NCI-H446 treated with DMSO at 0.1 percent for 48 hours (cell line): ENCODE measurements around the gene ZNF805.
"Not testable (repeated sequence)": the region's sequence is repeated elsewhere in the genome, so short reads cannot be mapped to it uniquely, and the experiment has no call there.

Source experiments
- DNase-seq: peaks from one replicate; lab custom pipeline; 2025; lab: John Stamatoyannopoulos, UW

Gene ZNF805

DNA sequence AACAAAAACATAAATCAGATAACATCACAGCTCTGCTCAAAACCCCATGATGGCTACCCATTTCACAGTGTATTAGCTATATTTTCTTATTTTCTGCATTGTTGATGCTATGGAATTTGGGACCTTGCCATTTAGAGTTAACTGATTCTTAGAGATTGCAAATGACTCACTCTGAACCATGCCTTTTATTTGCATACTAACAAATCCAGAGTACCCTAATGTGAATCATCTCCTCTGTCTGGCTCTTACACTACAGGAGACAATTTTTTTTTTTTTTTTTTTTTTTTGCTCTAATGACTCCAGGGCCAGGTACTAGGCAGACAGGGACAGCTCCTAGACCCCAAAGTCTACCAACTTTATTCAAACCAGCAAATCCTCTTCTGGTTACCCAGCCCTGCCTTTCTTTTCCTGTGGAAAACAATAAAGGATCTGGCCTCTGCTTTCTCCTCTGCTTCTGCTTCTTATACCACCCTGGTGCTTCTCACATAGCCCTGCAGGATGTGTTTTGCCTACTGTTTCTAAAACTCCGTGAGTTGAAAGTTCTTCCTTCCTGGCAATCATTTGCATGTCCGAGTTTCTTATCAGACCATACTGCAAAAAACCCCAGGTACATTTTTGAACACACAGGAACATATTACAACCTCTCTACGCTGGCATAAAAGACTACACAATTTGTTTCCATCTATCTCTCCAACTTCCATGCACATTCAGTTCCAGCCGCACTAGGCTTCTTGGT lies 29.3 kb downstream of the ZNF805 start:
- no peak for DNase-seq

DNA sequence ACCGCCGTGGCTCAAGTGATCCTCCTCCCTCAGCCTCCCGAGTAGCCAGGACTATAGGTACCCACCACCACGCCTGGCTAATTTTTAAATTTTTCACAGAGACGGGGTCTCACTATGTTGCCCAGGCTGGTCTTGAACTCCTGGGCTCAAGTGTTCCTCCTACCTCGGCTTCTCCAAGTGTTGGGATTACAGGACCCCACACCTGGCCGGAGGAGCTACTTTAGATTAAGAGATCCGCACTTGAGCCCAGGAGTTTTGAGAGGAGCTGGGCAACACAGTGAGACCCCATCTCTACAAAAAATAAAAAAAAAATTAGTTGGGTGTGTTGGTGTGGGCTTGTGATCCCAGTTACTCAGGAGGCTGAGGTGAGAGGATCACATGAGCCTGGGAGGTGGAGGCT lies 30.8 kb downstream of the ZNF805 start:
- no peak for DNase-seq

- DNase-seq, result no peak
Observed at GRCh38 chr19:57273014-57273413, 32.6 kb downstream of the ZNF805 start.

GRCh38 chr19:57276430-57276829 lies 36.0 kb downstream of the ZNF805 start:
- no peak for DNase-seq

- DNase-seq, result not testable (repeated sequence)
Observed at GRCh38 chr19:57278481-57278880, 38.0 kb downstream of the ZNF805 start.

DNA sequence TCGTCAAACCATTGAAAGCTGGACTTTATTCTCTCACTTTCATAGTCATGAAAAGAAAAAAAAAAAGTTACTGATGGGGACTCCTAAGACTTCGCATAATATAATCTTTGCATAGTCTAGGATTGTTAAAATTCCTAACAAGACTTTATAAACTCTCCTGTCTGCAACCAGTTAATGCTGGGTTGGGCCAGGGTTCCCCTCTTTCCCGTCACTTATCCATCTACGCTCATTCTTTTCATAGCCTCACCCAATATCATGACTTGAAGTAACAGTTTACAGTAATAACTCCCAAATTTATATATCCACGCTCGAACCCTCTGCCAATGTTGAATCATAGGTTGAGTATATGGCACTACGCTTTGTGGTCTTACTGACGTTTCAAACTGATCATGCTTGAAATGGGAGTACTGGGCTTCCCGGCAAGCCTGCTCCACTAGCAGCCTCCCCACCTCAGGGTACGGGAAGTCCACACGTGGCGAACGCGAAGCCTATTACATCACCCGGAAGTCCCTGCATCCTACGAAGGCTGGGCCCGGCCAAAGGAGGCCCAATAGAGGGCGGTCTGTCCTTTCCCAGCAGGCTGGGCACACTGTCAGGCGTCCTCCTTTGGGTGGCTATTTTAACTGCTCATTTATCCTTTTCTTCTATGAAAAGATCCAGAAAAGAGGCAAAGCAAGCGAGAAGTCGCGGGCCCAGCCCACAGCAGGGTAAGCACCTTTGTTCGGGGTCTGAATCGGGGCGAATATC lies 39.2 kb downstream of the ZNF805 start:
- DNase-seq, result peak; percentile 89

DNA sequence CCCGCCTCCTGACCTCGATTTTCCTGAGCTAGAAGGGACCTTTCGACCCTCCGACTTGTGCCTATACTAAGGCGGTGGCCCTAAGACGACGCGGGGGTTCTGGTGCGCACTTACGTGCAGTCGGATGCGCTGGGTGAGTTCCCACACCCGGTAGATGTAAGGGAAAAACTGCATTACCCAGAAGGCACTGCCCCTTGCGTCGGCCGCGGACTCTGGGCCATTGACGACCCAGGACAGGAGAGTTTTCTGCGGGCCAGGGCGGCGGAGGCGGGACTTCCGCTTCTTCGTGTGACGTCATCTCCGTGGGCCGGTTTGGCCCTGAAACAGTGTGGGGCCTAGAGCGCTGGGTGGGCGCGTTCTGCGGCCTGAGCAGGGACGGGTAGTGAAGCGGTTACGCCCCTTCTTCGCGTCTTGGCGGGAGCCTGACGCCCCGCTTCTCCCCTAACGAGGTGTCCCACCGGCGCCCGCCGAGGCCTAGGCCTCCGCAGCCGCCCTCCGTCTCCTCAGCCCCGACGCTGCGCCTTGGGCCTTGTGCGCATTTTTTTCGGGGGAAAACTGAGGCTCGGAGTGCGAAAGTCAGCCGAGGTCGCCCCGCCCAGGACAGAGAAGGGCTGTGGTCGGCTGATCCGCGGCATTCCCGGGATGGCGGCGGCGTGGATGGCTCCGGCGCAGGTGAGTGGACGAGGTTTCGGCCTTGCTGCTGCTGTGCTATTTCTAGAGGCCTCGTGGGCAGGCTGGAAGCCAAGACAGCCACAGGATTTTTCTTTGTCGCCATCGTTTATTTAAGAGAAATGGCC lies 39.9 kb downstream of the ZNF805 start, which contains the start of gene ZNF460:
Gene ZNF460 (plus strand): TSS at position 321 of the 797 bp plus-strand sequence. CDS start 322 bp downstream, at position 643.
- DNase-seq, result peak; percentile 97

DNA sequence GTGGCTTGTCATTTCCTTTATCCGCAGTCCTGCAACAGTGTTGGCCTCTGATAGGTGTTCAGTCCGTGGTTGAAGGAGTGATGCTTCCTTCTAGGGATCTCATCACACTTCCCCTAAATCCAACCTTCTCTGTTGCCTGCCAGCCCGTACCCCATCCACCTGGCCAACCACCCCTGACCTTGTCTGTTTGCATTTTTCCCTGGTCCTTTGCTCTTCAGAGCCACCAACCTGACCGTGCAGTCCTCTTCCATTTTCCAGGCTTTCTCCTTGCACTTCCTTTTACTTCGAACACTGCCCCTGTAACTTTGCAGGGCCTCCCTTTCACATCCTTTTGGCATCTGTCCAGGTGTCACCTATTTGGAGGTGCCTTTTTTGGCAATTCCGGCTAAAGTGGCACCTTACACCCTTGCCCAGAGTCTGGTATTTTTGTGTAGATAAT lies 40.5 kb downstream of the ZNF805 start:
- no peak for DNase-seq

DNA sequence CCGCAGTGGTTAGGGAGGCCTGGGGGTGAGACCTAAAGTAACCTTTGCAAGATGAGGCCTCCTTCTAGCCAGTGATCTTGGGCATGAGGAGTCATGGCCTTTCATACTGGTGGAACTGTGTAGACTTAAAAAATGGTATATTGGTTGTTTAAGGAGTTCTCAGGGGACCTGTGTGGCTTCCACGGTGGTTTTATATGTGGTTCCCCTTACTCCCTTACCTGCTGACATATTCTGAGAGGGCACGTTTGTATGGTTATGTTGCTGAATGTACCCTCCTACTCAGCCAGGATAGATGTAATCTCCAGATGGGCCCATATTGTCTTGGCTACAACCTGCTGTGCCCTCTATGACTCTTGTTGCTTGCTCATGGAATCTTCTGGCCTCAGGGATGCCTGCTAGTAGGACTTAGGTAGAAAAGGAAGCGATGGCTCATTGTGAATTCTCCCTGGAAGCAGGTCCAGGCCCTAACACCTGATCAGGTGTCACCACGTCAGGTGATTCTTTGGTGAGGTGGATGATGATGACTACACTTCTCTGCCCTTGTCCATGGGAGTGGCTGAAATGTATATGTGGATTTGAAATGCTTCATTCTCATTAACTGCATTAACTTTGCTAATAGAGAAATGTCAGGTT lies 41.7 kb downstream of the ZNF805 start:
- no peak for DNase-seq

DNA sequence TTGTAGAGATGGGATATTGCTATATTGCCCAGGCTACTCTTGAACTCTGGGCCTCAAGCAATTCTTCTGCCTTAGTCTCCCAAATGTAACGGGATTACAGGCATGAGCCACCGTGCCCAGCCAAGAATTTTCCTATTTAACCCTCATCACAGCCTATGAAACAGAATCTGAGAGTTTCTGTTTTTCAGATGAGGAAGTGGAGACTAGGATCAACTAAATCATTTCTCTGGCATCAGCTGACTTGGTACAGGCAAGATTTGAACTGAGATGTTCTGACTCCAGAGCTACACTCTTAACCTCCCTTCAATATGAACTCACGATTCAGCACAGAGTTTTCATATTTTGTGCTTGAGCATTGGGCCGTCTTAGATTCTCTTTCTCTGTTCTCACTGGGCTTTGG lies 47.9 kb downstream of the ZNF805 start:
- DNase-seq, result no peak

DNA sequence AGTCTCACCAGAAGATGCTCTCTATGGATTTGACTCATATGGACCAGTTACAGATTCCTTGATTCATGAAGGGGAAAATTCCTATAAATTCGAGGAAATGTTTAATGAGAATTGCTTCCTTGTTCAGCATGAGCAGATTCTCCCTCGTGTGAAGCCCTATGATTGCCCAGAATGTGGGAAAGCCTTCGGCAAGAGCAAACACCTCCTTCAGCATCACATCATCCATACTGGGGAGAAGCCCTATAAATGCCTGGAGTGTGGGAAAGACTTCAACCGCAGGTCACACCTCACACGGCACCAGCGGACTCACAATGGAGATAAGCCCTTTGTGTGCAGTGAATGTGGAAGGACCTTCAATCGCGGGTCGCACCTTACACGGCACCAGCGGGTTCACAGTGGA lies 50.5 kb downstream of the ZNF805 start:
- no peak for DNase-seq

- DNase-seq, result no peak
Observed at GRCh38 chr19:57292547-57292946, 52.1 kb downstream of the ZNF805 start.

DNA sequence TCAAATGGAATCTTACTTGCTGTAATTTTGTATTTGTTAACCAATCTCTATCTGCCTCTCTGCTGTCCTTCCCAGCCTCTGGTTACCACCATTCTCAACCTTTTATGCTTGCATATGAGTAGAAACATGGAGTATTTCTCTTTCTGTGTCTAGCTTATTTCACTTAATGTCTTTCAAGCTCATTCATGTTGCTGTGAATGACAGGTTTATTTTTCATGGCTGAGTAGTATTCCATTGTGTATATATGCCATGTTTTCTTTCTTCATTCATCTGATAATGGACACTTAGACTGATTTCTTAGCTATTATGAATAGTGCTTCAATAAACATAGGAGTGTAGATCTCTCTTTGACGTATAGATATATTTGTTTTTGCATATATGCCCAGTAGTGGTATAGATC lies 53.3 kb downstream of the ZNF805 start:
- no peak for DNase-seq

DNA sequence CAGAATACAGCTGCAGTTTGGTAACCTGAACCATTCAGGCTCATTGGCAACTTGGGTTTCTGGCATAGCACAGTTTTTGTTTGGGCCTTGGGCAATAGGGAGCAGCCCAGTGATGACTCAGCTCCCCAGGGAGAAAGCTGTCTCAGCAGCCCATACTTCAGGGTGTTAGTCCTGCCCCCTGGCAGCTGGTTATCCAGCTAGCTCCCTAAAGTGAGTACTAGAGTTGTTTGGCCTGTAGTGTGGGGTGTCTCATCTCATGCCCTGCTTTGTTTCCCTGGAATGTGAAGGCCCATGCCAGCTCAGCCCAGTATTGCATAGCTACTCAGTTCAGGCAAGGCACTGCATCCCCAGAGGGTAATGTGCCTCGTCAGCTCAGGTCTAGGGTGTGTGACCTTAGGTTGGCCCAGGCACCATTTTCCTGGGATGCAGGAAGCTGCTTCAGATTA lies 61.6 kb downstream of the ZNF805 start:
- no peak for DNase-seq

GRCh38 chr19:57302727-57303401 lies 62.4 kb downstream of the ZNF805 start:
- DNase-seq, result no peak
